IMR-90 (cell line): ENCODE measurements around the gene ELOB. TPM values are rescaled to one million over a fixed set of nuclear protein-coding genes. Genes with fewer than 3 reads are reported as not detected.

Source experiments
- ATAC-seq: fragments of 200-7000 bp; cut with Tn5 transposase; 2 replicates; pipeline ENCODE4 v1.9.1; 2020; ENCODE audit warnings: low read depth, mild to moderate bottlenecking, moderate library complexity
- BruUV-seq: library from RNA; stranded (reverse); fragments of 400-500 nt; replicated peaks from 2 replicates; lab custom pipeline; 2021; lab: Mats Ljungman, UMichigan
- CTCF ChIA-PET: fragments of 300-600 bp; formaldehyde crosslinking; extraction: SDS; loops from one replicate; lab custom pipeline; 2021; ENCODE audit warnings: antibody characterized with exemption; lab: Yijun Ruan, JAX
- POLR2A ChIA-PET: fragments of 300-600 bp; sonication (Branson Sonifier 250); formaldehyde crosslinking; loops from one replicate; lab custom pipeline; 2022; ENCODE audit warnings: antibody characterized with exemption; ENCODE audit not compliant: unreplicated experiment; lab: Charles Lee
- DNase-seq: peaks from one replicate; pipeline ENCODE4 v3.0.0; 2013
- H2AFZ ChIP-seq: replicated peaks from 2 replicates; pipeline ENCODE3; 2013; ENCODE audit warnings: low read length, mild to moderate bottlenecking; ENCODE audit not compliant: poor library complexity
- H2AK5ac ChIP-seq: 2 replicates; pipeline ENCODE4 v1.6.1; 2013; ENCODE audit warnings: low read depth, low read length, inconsistent platforms
- H2AK9ac ChIP-seq: replicated peaks from 2 replicates; pipeline ENCODE3; 2013; ENCODE audit warnings: mild to moderate bottlenecking, low read depth, low read length, moderate library complexity; ENCODE audit not compliant: poor library complexity
- H2BK120ac ChIP-seq: 2 replicates; pipeline ENCODE4 v1.6.1; 2013; ENCODE audit warnings: low read depth, low read length, inconsistent platforms
- H2BK15ac ChIP-seq: 3 replicates; pipeline ENCODE4 v1.6.1; 2013; ENCODE audit warnings: low read depth, low read length, inconsistent platforms
- H2BK20ac ChIP-seq: 2 replicates; pipeline ENCODE4 v1.6.1; 2013; ENCODE audit warnings: low read depth, mild to moderate bottlenecking, inconsistent platforms, low read length, moderate library complexity
- H2BK5ac ChIP-seq: 2 replicates; pipeline ENCODE4 v1.6.1; 2013; ENCODE audit warnings: mild to moderate bottlenecking, low read depth, low read length, inconsistent platforms; ENCODE audit not compliant: poor library complexity, severe bottlenecking
- H3K14ac ChIP-seq: replicated peaks from 2 replicates; pipeline ENCODE4 v1.6.1; 2013; ENCODE audit warnings: low read depth, low read length, inconsistent platforms
- H3K18ac ChIP-seq: 2 replicates; pipeline ENCODE4 v1.6.1; 2013; ENCODE audit warnings: low read depth, low read length, control low read depth
- H3K23ac ChIP-seq: 2 replicates; pipeline ENCODE4 v1.6.1; 2013; ENCODE audit warnings: low read depth, low read length, inconsistent platforms
- H3K27ac ChIP-seq: 2 replicates; pipeline ENCODE4 v1.5.1; 2013; ENCODE audit warnings: mild to moderate bottlenecking, control low read depth, low read length; ENCODE audit not compliant: insufficient read depth
- H3K27me3 ChIP-seq: 2 replicates; pipeline ENCODE4 v1.6.1; 2013; ENCODE audit warnings: low read length; ENCODE audit not compliant: control insufficient read depth, insufficient read depth
- H3K36me3 ChIP-seq: 2 replicates; pipeline ENCODE4 v1.6.1; 2013; ENCODE audit warnings: low read length, mixed read lengths; ENCODE audit not compliant: control insufficient read depth, insufficient read depth
- H3K4ac ChIP-seq: 2 replicates; pipeline ENCODE4 v1.6.1; 2013; ENCODE audit warnings: low read depth, low read length, inconsistent platforms
- H3K4me1 ChIP-seq: 2 replicates; pipeline ENCODE4 v1.6.1; 2013; ENCODE audit warnings: low read length, mixed read lengths; ENCODE audit not compliant: control insufficient read depth, insufficient read depth
- H3K4me2 ChIP-seq: 2 replicates; pipeline ENCODE4 v1.6.1; 2013; ENCODE audit warnings: low read depth, mild to moderate bottlenecking, control low read depth, low read length, moderate library complexity
- H3K4me3 ChIP-seq: 2 replicates; pipeline ENCODE4 v1.5.1; 2013; ENCODE audit warnings: low read depth, mild to moderate bottlenecking, control low read depth, low read length, moderate library complexity; ENCODE audit not compliant: insufficient read depth
- H3K56ac ChIP-seq: 2 replicates; pipeline ENCODE4 v1.6.1; 2013; ENCODE audit warnings: low read length, inconsistent platforms; ENCODE audit not compliant: insufficient read depth; ENCODE audit errors: extremely low read depth
- H3K79me1 ChIP-seq, 2 experiments: 2 replicates each; pipeline ENCODE4 v1.6.1; 2013; ENCODE audit warnings: low read length in 2 of 2, inconsistent platforms in 1 of 2, low read depth in 1 of 2
- H3K9ac ChIP-seq: 2 replicates; pipeline ENCODE4 v1.6.1; 2013; ENCODE audit warnings: low read depth, low read length, control low read depth
- H3K9me1 ChIP-seq: 2 replicates; pipeline ENCODE4 v1.6.1; 2013; ENCODE audit warnings: low read length, inconsistent platforms; ENCODE audit not compliant: insufficient read depth
- H3K9me3 ChIP-seq: 2 replicates; pipeline ENCODE4 v1.6.1; 2013; ENCODE audit warnings: low read length; ENCODE audit not compliant: control insufficient read depth, insufficient read depth
- H4K20me1 ChIP-seq: 2 replicates; pipeline ENCODE4 v1.6.1; 2013; ENCODE audit warnings: low read length, inconsistent platforms; ENCODE audit not compliant: insufficient read depth
- H4K5ac ChIP-seq: 2 replicates; pipeline ENCODE4 v1.6.1; 2013; ENCODE audit warnings: mild to moderate bottlenecking, low read depth, low read length, control low read depth
- H4K8ac ChIP-seq, 2 experiments: 2 replicates each; pipeline ENCODE4 v1.6.1; 2013; ENCODE audit warnings: low read depth in 2 of 2, low read length in 2 of 2, control low read depth in 1 of 2, inconsistent platforms in 1 of 2
- H4K91ac ChIP-seq: 2 replicates; pipeline ENCODE4 v1.6.1; 2013; ENCODE audit warnings: low read depth, low read length, inconsistent platforms; ENCODE audit not compliant: insufficient read depth
- BHLHE40 ChIP-seq: fragments of 150-350 bp; IDR thresholded peaks from 2 replicates; pipeline ENCODE4 v1.6.1; 2016; ENCODE audit warnings: mild to moderate bottlenecking, low read depth, low read length
- FOS ChIP-seq: fragments of 150-350 bp; IDR thresholded peaks from 2 replicates; pipeline ENCODE4 v1.6.1; 2016; ENCODE audit warnings: low read depth, low read length
- MAFK ChIP-seq: IDR thresholded peaks from 2 replicates; pipeline ENCODE4 v1.6.1; 2012; ENCODE audit warnings: low read depth, low read length, improper control_type of control experiment
- MAZ ChIP-seq: IDR thresholded peaks from 2 replicates; pipeline ENCODE4 v1.6.1; 2012; ENCODE audit warnings: low read depth, mild to moderate bottlenecking, low read length, improper control_type of control experiment, moderate library complexity, borderline replicate concordance
- MXI1 ChIP-seq: IDR thresholded peaks from 2 replicates; pipeline ENCODE4 v1.6.1; 2012; ENCODE audit warnings: low read depth, mild to moderate bottlenecking, low read length, moderate library complexity, borderline replicate concordance
- NFE2L2 ChIP-seq: fragments of 150-350 bp; IDR thresholded peaks from 2 replicates; pipeline ENCODE4 v1.6.1; 2016; ENCODE audit warnings: low read depth, mild to moderate bottlenecking, low read length
- POLR2A ChIP-seq: IDR thresholded peaks from 2 replicates; pipeline ENCODE4 v1.6.1; 2012; ENCODE audit warnings: mild to moderate bottlenecking, low read depth, low read length
- RAD21 ChIP-seq: IDR thresholded peaks from 2 replicates; pipeline ENCODE4 v1.6.1; 2012; ENCODE audit warnings: low read length, improper control_type of control experiment
- RCOR1 ChIP-seq: IDR thresholded peaks from 2 replicates; pipeline ENCODE4 v1.6.1; 2012; ENCODE audit warnings: mild to moderate bottlenecking, low read length, improper control_type of control experiment; ENCODE audit not compliant: insufficient replicate concordance
- RFX5 ChIP-seq: IDR thresholded peaks from 2 replicates; pipeline ENCODE4 v1.8.0; 2012; ENCODE audit warnings: low read depth, mild to moderate bottlenecking, low read length, moderate library complexity
- SMC3 ChIP-seq: fragments of 150-350 bp; IDR thresholded peaks from 2 replicates; pipeline ENCODE4 v1.6.1; 2016; ENCODE audit warnings: low read depth, mild to moderate bottlenecking, antibody characterized with exemption, low read length, moderate library complexity
- USF2 ChIP-seq: fragments of 150-350 bp; IDR thresholded peaks from 2 replicates; pipeline ENCODE4 v1.6.1; 2017; ENCODE audit warnings: mild to moderate bottlenecking, antibody characterized with exemption, low read length, low read depth
- WGBS, 2 experiments: methylation state at CpG; one replicate each; pipeline versions ENCODE4 v1.1.5 to v1.1.7; 2013; ENCODE audit warnings: missing lambda C conversion rate in 2 of 2; ENCODE audit not compliant: insufficient read length in 1 of 2; ENCODE audit errors: extremely low coverage in 2 of 2; 5-methylcytosine and 5-hydroxymethylcytosine counted together
- dilution Hi-C: fragments of 300-500 bp; cut with HindIII; formaldehyde crosslinking; loops from one replicate; pipeline ENCODE4 v1.14.3; 2018; ENCODE audit warnings: low sequenced_read_pairs; ENCODE audit not compliant: unreplicated experiment
- in situ Hi-C: fragments of 300-500 bp; cut with MboI; formaldehyde crosslinking; loops from 3 replicates; pipeline ENCODE4 v1.14.3; 2019; ENCODE audit warnings: low sequenced_read_pairs, inconsistent platforms, mixed read lengths
- intact Hi-C: fragments of 100-400 bp; cut with micrococcal nuclease; formaldehyde crosslinking; loops from 2 replicates; pipeline ENCODE4 v1.10.0; 2022
- polyA plus RNA-seq, 3 experiments: library from polyadenylated mRNA; depleted of rRNA; stranded (reverse); fragments of >200 nt; gene quantifications; 2 replicates each; pipeline ENCODE4 v1.2.3, GENCODE V29; 2012; ENCODE audit warnings: low replicate concordance in 1 of 3
- total RNA-seq: library from RNA; depleted of rRNA; stranded (reverse); fragments of >200 nt; gene quantifications from 2 replicates; pipeline ENCODE4 v1.2.3, GENCODE V29; 2012
- TF ChIP-seq, protein P1 (sequence below): conservative IDR thresholded peaks from 2 replicates; pipeline ENCODE4 v1.5.1; 2012; ENCODE audit warnings: mild to moderate bottlenecking, low read depth, low read length, improper control_type of control experiment

ELOB gene
- total and polyA plus RNA-seq, 2 of the 4 experiments (the other 2 are of a cell fraction) = 442 to 5,859 TPM

- no peak overlapping the region for H3K23ac ChIP-seq
- no peak overlapping the region for H3K56ac ChIP-seq
- H2AK5ac ChIP-seq = no peak overlapping the region
- H3K4me1 ChIP-seq = no peaks in the 10 kb centered on the region
- no peak overlapping the region for H3K4ac ChIP-seq
- H2BK15ac ChIP-seq = no peak overlapping the region
- no peak overlapping the region for H3K9ac ChIP-seq
- H3K4me2 ChIP-seq = no peak overlapping the region
- no peak overlapping the region for H3K27ac ChIP-seq
- TF ChIP-seq USF2 (no peak), NFE2L2 (no peak), RFX5 (no peak), FOS (no peak), POLR2A (no peak), BHLHE40 (no peak), RCOR1 (no peak), SMC3 (no peak), MAFK (no peak), MXI1 (no peak), RAD21 (no peak), MAZ (no peak)
- TF ChIP-seq, protein P1, sequence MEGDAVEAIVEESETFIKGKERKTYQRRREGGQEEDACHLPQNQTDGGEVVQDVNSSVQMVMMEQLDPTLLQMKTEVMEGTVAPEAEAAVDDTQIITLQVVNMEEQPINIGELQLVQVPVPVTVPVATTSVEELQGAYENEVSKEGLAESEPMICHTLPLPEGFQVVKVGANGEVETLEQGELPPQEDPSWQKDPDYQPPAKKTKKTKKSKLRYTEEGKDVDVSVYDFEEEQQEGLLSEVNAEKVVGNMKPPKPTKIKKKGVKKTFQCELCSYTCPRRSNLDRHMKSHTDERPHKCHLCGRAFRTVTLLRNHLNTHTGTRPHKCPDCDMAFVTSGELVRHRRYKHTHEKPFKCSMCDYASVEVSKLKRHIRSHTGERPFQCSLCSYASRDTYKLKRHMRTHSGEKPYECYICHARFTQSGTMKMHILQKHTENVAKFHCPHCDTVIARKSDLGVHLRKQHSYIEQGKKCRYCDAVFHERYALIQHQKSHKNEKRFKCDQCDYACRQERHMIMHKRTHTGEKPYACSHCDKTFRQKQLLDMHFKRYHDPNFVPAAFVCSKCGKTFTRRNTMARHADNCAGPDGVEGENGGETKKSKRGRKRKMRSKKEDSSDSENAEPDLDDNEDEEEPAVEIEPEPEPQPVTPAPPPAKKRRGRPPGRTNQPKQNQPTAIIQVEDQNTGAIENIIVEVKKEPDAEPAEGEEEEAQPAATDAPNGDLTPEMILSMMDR = no peak
- ChIA-PET POLR2A (no interaction called here), CTCF (no interaction called here)
- ATAC-seq (no peak), DNase-seq (no peak)
- peaks cover 17% of the 10 kb centered on the region for H3K9me3 ChIP-seq
- H4K5ac ChIP-seq = no peak overlapping the region
- H3K79me1 ChIP-seq = no peaks in the 10 kb centered on the region
- WGBS, 2 experiments = 100% methylated on average over 1 of the region's 3 CpGs; no CpG with 5 or more reads in 1 of the 2 experiments
- no peak overlapping the region for H3K14ac ChIP-seq
- no peak overlapping the region for H2BK20ac ChIP-seq
- intact Hi-C loops = no loop called here
- dilution Hi-C loops = no loop called here
- H2AFZ ChIP-seq = no peak overlapping the region
- no peak overlapping the region for H2BK120ac ChIP-seq
- H3K9me1 ChIP-seq = no peaks in the 10 kb centered on the region
- no peak overlapping the region for H2BK5ac ChIP-seq
- no peak overlapping the region for H3K18ac ChIP-seq
- no peak overlapping the region for H2AK9ac ChIP-seq
- no peak overlapping the region for H4K8ac ChIP-seq
- no TSS peak for BruUV-seq
- H3K27me3 ChIP-seq = peaks cover 62% of the 10 kb centered on the region
- no peak overlapping the region for H3K4me3 ChIP-seq
- H3K36me3 ChIP-seq = no peaks in the 10 kb centered on the region
- H4K91ac ChIP-seq = no peak overlapping the region
- in situ Hi-C loops = no loop called here
- H4K20me1 ChIP-seq = no peaks in the 10 kb centered on the region
Measured at GRCh38 chr16:2809149-2809760, 32.2 kb upstream of the ELOB start.
